ENCODE measurements around the gene ECT2.

DNA sequence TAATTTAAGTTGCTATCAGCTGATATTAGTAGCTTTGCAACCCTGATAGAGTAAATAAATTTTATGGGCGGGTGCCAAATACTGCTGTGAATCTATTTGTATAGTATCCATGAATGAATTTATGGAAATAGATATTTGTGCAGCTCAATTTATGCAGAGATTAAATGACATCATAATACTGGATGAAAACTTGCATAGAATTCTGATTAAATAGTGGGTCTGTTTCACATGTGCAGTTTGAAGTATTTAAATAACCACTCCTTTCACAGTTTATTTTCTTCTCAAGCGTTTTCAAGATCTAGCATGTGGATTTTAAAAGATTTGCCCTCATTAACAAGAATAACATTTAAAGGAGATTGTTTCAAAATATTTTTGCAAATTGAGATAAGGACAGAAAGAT, 70.0 kb downstream of the ECT2 start:
- TF ChIP-seq, protein P1, sequence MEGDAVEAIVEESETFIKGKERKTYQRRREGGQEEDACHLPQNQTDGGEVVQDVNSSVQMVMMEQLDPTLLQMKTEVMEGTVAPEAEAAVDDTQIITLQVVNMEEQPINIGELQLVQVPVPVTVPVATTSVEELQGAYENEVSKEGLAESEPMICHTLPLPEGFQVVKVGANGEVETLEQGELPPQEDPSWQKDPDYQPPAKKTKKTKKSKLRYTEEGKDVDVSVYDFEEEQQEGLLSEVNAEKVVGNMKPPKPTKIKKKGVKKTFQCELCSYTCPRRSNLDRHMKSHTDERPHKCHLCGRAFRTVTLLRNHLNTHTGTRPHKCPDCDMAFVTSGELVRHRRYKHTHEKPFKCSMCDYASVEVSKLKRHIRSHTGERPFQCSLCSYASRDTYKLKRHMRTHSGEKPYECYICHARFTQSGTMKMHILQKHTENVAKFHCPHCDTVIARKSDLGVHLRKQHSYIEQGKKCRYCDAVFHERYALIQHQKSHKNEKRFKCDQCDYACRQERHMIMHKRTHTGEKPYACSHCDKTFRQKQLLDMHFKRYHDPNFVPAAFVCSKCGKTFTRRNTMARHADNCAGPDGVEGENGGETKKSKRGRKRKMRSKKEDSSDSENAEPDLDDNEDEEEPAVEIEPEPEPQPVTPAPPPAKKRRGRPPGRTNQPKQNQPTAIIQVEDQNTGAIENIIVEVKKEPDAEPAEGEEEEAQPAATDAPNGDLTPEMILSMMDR (IDR thresholded peaks at IDR 0.05; ENCODE audit: insufficient read depth, low read length), result no peak
- TF ChIP-seq GABPA (IDR thresholded peaks at IDR 0.05; ENCODE audit: low read depth), result no peak
- TF ChIP-seq, protein P2, sequence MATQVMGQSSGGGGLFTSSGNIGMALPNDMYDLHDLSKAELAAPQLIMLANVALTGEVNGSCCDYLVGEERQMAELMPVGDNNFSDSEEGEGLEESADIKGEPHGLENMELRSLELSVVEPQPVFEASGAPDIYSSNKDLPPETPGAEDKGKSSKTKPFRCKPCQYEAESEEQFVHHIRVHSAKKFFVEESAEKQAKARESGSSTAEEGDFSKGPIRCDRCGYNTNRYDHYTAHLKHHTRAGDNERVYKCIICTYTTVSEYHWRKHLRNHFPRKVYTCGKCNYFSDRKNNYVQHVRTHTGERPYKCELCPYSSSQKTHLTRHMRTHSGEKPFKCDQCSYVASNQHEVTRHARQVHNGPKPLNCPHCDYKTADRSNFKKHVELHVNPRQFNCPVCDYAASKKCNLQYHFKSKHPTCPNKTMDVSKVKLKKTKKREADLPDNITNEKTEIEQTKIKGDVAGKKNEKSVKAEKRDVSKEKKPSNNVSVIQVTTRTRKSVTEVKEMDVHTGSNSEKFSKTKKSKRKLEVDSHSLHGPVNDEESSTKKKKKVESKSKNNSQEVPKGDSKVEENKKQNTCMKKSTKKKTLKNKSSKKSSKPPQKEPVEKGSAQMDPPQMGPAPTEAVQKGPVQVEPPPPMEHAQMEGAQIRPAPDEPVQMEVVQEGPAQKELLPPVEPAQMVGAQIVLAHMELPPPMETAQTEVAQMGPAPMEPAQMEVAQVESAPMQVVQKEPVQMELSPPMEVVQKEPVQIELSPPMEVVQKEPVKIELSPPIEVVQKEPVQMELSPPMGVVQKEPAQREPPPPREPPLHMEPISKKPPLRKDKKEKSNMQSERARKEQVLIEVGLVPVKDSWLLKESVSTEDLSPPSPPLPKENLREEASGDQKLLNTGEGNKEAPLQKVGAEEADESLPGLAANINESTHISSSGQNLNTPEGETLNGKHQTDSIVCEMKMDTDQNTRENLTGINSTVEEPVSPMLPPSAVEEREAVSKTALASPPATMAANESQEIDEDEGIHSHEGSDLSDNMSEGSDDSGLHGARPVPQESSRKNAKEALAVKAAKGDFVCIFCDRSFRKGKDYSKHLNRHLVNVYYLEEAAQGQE (IDR thresholded peaks at IDR 0.05; ENCODE audit: insufficient replicate concordance, low read depth), result no peak
